Measurements from ENCODE around the gene XYLT1. TPM values are rescaled to one million over a fixed set of nuclear protein-coding genes. Genes with fewer than 3 reads are reported as not detected.

Gene XYLT1
- total RNA-seq, 1 experiment from 2014 or later, result not detected

- intact Hi-C loops (cut with micrococcal nuclease), result no loop called here
- no peak overlapping the region for H3K9ac ChIP-seq (ENCODE audit: low read length)
- no TSS peak for BruUV-seq (replicated peaks)
These were observed 412.3 kb downstream of the XYLT1 start for GRCh38 chr16:17058471-17058870.

GRCh38 chr16:17056666-17057065 is 414.1 kb downstream of the XYLT1 start:
- no peaks in the 10 kb centered on the region for H3K4me1 ChIP-seq (ENCODE audit: insufficient read depth, low read length)
- no peak overlapping the region for H3K4me3 ChIP-seq (ENCODE audit: low read length)
- ChIA-PET CTCF (no interaction called here), POLR2A (ENCODE audit: unreplicated experiment) (no interaction called here)
- no peaks in the 10 kb centered on the region for H3K79me2 ChIP-seq (ENCODE audit: low read length)
- H3K9me2 ChIP-seq (replicated peaks; ENCODE audit: low read length), result no peaks in the 10 kb centered on the region
- no peaks in the 10 kb centered on the region for H4K20me1 ChIP-seq (ENCODE audit: low read length)
- no peak for ATAC-seq
- no peaks in the 10 kb centered on the region for H3K36me3 ChIP-seq (ENCODE audit: low read depth, low read length)
- no TSS peak for BruUV-seq (replicated peaks)
- TF ChIP-seq, protein P1, sequence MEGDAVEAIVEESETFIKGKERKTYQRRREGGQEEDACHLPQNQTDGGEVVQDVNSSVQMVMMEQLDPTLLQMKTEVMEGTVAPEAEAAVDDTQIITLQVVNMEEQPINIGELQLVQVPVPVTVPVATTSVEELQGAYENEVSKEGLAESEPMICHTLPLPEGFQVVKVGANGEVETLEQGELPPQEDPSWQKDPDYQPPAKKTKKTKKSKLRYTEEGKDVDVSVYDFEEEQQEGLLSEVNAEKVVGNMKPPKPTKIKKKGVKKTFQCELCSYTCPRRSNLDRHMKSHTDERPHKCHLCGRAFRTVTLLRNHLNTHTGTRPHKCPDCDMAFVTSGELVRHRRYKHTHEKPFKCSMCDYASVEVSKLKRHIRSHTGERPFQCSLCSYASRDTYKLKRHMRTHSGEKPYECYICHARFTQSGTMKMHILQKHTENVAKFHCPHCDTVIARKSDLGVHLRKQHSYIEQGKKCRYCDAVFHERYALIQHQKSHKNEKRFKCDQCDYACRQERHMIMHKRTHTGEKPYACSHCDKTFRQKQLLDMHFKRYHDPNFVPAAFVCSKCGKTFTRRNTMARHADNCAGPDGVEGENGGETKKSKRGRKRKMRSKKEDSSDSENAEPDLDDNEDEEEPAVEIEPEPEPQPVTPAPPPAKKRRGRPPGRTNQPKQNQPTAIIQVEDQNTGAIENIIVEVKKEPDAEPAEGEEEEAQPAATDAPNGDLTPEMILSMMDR (conservative IDR thresholded peaks at IDR 0.05; ENCODE audit: low read depth, low read length), result no peak
- TF ChIP-seq EZH2 (IDR thresholded peaks at IDR 0.05; ENCODE audit: low read length, unreplicated experiment) (no peak), EZH2phosphoT487 (IDR thresholded peaks at IDR 0.05; ENCODE audit: borderline replicate concordance, low read length) (no peak)
- no peak overlapping the region for H3K27ac ChIP-seq (ENCODE audit: low read length)
- H3K9me3 ChIP-seq (ENCODE audit: low read length), result no peaks in the 10 kb centered on the region
- intact Hi-C loops (cut with micrococcal nuclease), result no loop called here
- DNase-seq, result no peak
- no peak overlapping the region for H3K9ac ChIP-seq (ENCODE audit: low read length)
- H3F3A ChIP-seq (ENCODE audit: low read length, unreplicated experiment), result no peaks in the 10 kb centered on the region
- no peak overlapping the region for H2AFZ ChIP-seq (ENCODE audit: low read length)
- H3K4me2 ChIP-seq (ENCODE audit: low read length), result no peak overlapping the region
- no peaks in the 10 kb centered on the region for H3K27me3 ChIP-seq (ENCODE audit: low read length)

More at GRCh38 chr16:17058471-17058870, 412.3 kb downstream of the XYLT1 start:
- Histone ChIP-seq H3K9me2 (replicated peaks; ENCODE audit: low read length) (no peaks in the 10 kb centered on the region), H3K27me3 (ENCODE audit: low read length) (no peaks in the 10 kb centered on the region), H3K79me2 (ENCODE audit: low read length) (no peaks in the 10 kb centered on the region), H3K4me2 (ENCODE audit: low read length) (no peak overlapping the region), H4K20me1 (ENCODE audit: low read length) (no peaks in the 10 kb centered on the region), H3K4me1 (ENCODE audit: insufficient read depth, low read length) (no peaks in the 10 kb centered on the region), H3K36me3 (ENCODE audit: low read depth, low read length) (no peaks in the 10 kb centered on the region), H3K4me3 (ENCODE audit: low read length) (no peak overlapping the region), H3F3A (ENCODE audit: low read length, unreplicated experiment) (no peaks in the 10 kb centered on the region), H3K9me3 (ENCODE audit: low read length) (no peaks in the 10 kb centered on the region), H3K27ac (ENCODE audit: low read length) (no peak overlapping the region), H2AFZ (ENCODE audit: low read length) (no peak overlapping the region)
- CTCF ChIA-PET, result no interaction called here
- DNase-seq (no peak), ATAC-seq (no peak)
- POLR2A ChIA-PET (ENCODE audit: unreplicated experiment), result no interaction called here
- no peak for TF ChIP-seq EZH2 (IDR thresholded peaks at IDR 0.05; ENCODE audit: low read length, unreplicated experiment)
- TF ChIP-seq, protein P1 (conservative IDR thresholded peaks at IDR 0.05; ENCODE audit: low read depth, low read length), result no peak
- no peak for TF ChIP-seq EZH2phosphoT487 (IDR thresholded peaks at IDR 0.05; ENCODE audit: borderline replicate concordance, low read length)

DNA sequence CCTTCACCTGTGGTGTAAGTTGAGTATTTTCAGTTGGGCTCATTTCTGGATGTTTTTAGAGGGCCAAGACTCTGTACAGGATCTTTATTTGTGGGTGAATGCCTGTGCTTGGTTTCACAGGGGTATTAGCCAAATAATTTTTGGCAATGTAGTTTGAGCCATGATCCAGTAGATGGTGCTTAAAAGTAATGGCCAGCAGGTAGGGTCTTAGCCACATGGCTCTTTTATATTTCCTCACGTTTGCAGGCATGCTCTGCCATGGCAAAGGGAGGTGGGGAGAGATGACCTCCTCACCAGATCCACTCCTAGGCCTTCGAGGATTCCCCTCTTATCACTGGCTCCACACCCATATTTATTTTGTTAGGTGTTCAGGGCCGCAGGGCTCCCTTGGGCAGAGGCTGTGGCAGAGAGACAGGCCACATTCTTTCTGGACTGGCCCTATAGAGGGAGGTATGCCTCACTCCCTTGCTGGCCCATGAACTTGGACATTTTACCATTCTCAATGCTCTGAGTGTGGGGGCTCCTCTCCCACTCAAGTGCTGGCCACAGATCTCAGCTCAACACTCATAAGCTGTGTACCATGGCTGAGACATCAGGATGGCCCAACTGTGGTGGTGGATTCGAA is 417.1 kb downstream of the XYLT1 start:
- ChIA-PET CTCF (no interaction called here), POLR2A (ENCODE audit: unreplicated experiment) (no interaction called here)
- Histone ChIP-seq H3K36me3 (ENCODE audit: low read depth, low read length) (no peaks in the 10 kb centered on the region), H3K27me3 (ENCODE audit: low read length) (no peaks in the 10 kb centered on the region), H3K27ac (ENCODE audit: low read length) (no peak overlapping the region), H2AFZ (ENCODE audit: low read length) (no peak overlapping the region), H3K4me1 (ENCODE audit: insufficient read depth, low read length) (no peaks in the 10 kb centered on the region), H3F3A (ENCODE audit: low read length, unreplicated experiment) (no peaks in the 10 kb centered on the region), H3K4me2 (ENCODE audit: low read length) (no peak overlapping the region), H3K9me3 (ENCODE audit: low read length) (no peaks in the 10 kb centered on the region), H3K4me3 (ENCODE audit: low read length) (no peak overlapping the region), H3K79me2 (ENCODE audit: low read length) (no peaks in the 10 kb centered on the region), H3K9ac (ENCODE audit: low read length) (no peak overlapping the region), H3K9me2 (replicated peaks; ENCODE audit: low read length) (no peaks in the 10 kb centered on the region), H4K20me1 (ENCODE audit: low read length) (no peaks in the 10 kb centered on the region)
- intact Hi-C loops (cut with micrococcal nuclease), result no loop called here
- no TSS peak for BruUV-seq (replicated peaks)
- TF ChIP-seq, protein P1 (conservative IDR thresholded peaks at IDR 0.05; ENCODE audit: low read depth, low read length), result no peak
- TF ChIP-seq EZH2 (IDR thresholded peaks at IDR 0.05; ENCODE audit: low read length, unreplicated experiment) (no peak), EZH2phosphoT487 (IDR thresholded peaks at IDR 0.05; ENCODE audit: borderline replicate concordance, low read length) (no peak)
- no peak for DNase-seq
- no peak for ATAC-seq
